ENCODE results near the gene EYS.

DNA sequence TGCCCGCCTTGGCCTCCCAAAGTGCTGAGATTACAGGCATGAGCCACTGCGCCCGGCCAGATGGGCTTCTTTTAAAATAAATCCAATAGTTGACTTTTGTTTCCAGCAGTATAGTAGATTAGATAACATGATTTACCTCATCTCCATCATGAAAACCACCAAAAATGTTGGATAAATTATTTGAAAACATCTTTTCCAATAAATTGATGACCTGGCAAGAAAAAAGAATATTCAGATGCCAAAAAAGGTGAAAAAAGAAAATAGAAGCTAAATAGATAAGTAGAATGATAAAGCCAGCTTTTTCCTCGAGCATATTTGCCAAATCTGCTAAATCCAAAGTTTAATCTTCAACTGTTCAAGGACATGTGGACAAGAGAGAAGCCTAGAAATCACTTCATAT, 1962.2 kb downstream of the EYS start:
- TF ChIP-seq CTCF (IDR thresholded peaks at IDR 0.05) (no peak), POLR2A (IDR thresholded peaks at IDR 0.05) (no peak)
